RWPE2 (cell line): Measurements from ENCODE around the gene UXT.

ENCODE experiments used
- ATAC-seq: fragments of 200-7000 bp; cut with Tn5 transposase; 3 replicates; pipeline ENCODE4 v1.9.1; 2021; ENCODE audit warnings: low read depth
- DNase-seq: peaks from one replicate; pipeline ENCODE4 v3.0.0-alpha.2; 2020; ENCODE audit warnings: low spot score
- H3K27ac ChIP-seq: fragments of 450-650 bp; 2 replicates; pipeline ENCODE4 v1.5.1; 2017; ENCODE audit warnings: mild to moderate bottlenecking; ENCODE audit not compliant: poor library complexity, severe bottlenecking
- H3K27me3 ChIP-seq: fragments of 250-450 bp; sonication (Bioruptor Pico); 2 replicates; pipeline ENCODE4 v1.5.1; 2021; ENCODE audit warnings: mild to moderate bottlenecking, moderate library complexity; ENCODE audit not compliant: insufficient read depth, poor library complexity, severe bottlenecking
- H3K36me3 ChIP-seq: fragments of 250-450 bp; sonication (Bioruptor Pico); 2 replicates; pipeline ENCODE4 v1.5.1; 2020; ENCODE audit warnings: low read depth, mild to moderate bottlenecking, moderate library complexity
- H3K4me1 ChIP-seq: fragments of 250-450 bp; sonication (Bioruptor Pico); 2 replicates; pipeline ENCODE4 v1.5.1; 2021; ENCODE audit warnings: mild to moderate bottlenecking, moderate library complexity; ENCODE audit not compliant: insufficient read depth, poor library complexity, severe bottlenecking
- H3K4me3 ChIP-seq: fragments of 250-450 bp; sonication (Bioruptor Pico); 2 replicates; pipeline ENCODE4 v1.5.1; 2021; ENCODE audit warnings: mild to moderate bottlenecking, moderate library complexity; ENCODE audit not compliant: severe bottlenecking
- H3K9me3 ChIP-seq: fragments of 250-450 bp; sonication (Bioruptor Pico); 2 replicates; pipeline ENCODE4 v1.5.1; 2021; ENCODE audit warnings: mild to moderate bottlenecking, moderate library complexity; ENCODE audit not compliant: severe bottlenecking
- TF ChIP-seq, protein P1 (sequence below): fragments of 450-650 bp; IDR thresholded peaks from one replicate; pipeline ENCODE4 v1.5.1; 2017; ENCODE audit warnings: mild to moderate bottlenecking, moderate library complexity; ENCODE audit not compliant: poor library complexity, severe bottlenecking

Gene UXT

DNA sequence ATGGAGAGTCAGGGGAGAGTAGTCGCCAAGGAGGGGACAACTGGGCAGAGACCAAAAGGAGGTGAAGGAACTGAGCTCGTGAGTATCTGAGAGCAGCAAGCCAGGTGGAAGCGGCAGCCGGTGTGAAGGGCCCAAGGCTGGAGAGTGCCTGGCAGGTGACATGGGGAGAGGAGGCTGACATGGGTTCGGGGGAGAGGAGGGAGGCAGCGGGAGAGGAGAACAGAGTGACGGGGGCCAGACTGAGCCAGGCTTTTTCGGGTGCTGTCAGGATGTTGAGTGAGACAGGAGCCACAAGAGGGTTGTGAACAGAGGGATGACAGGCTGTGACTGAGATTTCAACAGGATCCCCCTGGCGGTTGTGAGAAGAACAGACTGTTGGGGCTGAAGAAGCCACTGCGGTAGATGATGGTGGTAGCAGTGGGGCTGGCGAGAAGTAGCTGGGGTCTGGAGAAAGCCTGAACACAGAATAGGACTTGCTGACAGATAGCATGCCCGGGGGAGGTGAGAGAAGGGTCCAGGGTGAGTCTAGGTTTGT, 14.4 kb downstream of the UXT start:
- Histone ChIP-seq H3K9me3 (no peaks in the 10 kb centered on the region), H3K27ac (no peak overlapping the region), H3K36me3 (peaks cover 29% of the 10 kb centered on the region), H3K4me3 (no peak overlapping the region), H3K4me1 (peaks cover 4% of the 10 kb centered on the region), H3K27me3 (no peaks in the 10 kb centered on the region)
- TF ChIP-seq, protein P1, sequence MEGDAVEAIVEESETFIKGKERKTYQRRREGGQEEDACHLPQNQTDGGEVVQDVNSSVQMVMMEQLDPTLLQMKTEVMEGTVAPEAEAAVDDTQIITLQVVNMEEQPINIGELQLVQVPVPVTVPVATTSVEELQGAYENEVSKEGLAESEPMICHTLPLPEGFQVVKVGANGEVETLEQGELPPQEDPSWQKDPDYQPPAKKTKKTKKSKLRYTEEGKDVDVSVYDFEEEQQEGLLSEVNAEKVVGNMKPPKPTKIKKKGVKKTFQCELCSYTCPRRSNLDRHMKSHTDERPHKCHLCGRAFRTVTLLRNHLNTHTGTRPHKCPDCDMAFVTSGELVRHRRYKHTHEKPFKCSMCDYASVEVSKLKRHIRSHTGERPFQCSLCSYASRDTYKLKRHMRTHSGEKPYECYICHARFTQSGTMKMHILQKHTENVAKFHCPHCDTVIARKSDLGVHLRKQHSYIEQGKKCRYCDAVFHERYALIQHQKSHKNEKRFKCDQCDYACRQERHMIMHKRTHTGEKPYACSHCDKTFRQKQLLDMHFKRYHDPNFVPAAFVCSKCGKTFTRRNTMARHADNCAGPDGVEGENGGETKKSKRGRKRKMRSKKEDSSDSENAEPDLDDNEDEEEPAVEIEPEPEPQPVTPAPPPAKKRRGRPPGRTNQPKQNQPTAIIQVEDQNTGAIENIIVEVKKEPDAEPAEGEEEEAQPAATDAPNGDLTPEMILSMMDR, result no peak
- ATAC-seq (no peak), DNase-seq (no peak)

DNA sequence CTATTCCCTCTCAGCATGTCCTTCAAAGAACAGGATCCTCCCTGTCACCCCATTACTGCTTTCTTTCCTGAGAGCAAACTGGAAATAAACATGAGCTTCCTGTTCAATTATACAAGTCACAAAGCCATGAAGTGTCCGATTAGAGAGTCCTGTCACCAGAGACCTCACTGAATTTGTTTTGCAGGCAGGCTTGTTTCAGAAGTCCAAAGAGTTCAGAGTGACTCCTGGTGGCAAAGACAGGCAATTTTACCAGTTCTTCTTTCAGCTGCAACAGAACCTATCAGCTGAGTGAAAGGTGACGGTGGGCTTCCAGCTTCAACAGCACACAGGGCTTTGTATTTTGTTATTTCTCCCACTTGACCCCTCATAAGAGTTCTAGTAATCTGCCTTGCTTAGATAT, 15.1 kb downstream of the UXT start:
- no peak for DNase-seq
- Histone ChIP-seq H3K4me1 (peaks cover 4% of the 10 kb centered on the region), H3K27me3 (no peaks in the 10 kb centered on the region), H3K36me3 (peaks cover 31% of the 10 kb centered on the region), H3K27ac (no peak overlapping the region), H3K4me3 (no peak overlapping the region), H3K9me3 (no peaks in the 10 kb centered on the region)
- no peak for ATAC-seq
- TF ChIP-seq, protein P1, result no peak

DNA sequence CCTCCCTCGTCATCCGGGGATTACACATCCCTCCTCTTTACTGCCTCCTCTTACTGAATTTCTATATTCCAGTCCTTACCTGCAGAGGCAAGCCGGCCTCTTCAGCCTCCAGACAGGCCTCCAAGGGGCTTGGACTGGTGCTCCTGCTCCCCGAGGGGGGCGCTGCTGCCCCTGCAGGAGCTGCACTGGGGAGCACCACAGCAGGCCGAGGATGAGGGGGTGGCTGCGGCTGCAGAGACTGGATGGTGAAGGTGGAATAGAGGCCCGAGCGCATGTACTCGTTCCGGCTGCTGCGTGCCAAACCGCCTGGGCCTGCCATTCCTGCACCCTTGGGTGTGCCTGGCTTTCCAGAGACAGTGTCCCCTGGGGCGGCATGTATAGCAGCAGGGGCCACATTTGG, 20.2 kb downstream of the UXT start:
- no peaks in the 10 kb centered on the region for H3K27me3 ChIP-seq

DNA sequence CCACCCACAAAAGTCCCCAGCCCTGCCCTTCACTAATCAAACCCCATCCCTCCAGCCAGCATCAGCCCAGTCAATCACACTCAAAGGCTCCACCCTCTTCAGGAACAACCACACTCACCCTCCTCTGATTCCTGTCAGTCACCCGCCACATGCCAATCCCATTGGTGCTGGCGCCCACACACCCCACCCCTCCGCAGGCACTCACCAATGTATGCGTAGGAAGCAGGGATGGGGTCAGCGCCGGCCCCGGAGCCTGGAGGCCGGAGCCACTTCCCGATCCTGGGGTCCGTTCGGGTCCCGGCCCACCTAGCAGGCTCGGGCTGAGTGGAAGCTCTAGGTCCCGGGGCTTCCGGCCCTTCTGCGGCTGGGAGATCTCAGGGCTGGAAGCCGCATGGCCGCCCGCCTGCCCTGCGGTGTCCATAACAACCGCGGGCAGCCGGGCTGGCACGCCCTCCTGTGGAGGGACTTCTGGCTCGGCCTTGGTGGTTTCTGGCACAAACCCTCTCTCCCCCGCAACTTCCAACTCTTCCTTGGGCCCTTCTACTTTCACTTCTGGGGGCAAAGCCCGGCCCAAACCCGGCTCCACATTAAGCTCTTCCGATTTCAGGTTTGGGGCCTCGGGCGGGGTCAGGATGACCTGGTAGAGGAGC, 21.3 kb downstream of the UXT start:
- no peaks in the 10 kb centered on the region for H3K9me3 ChIP-seq
- H3K27me3 ChIP-seq, result no peaks in the 10 kb centered on the region
- peaks cover 18% of the 10 kb centered on the region for H3K36me3 ChIP-seq
- H3K4me1 ChIP-seq, result no peaks in the 10 kb centered on the region
- no peak for DNase-seq
- H3K4me3 ChIP-seq, result no peak overlapping the region
- ATAC-seq, result 0 out of 3 replicates have a peak, but pooled peaks have one; percentile 29
- H3K27ac ChIP-seq, result no peak overlapping the region
- TF ChIP-seq, protein P1, result no peak

More for the DNA sequence above, 20.2 kb downstream of the UXT start:
- Histone ChIP-seq H3K4me3 (no peak overlapping the region), H3K4me1 (no peaks in the 10 kb centered on the region), H3K9me3 (no peaks in the 10 kb centered on the region), H3K27ac (no peak overlapping the region), H3K36me3 (peaks cover 19% of the 10 kb centered on the region)
- ATAC-seq (no peak), DNase-seq (no peak)
- TF ChIP-seq, protein P1, result no peak
